CD4-positive, alpha-beta T cell treated with Interferon alpha-2 for 1 hour (primary cell): Measurements from ENCODE around the gene WDPCP.
A peak's percentile ranks its signal among the peaks of the same experiment; 100 is the strongest.
"Not testable (repeated sequence)": the region's sequence is repeated elsewhere in the genome, so short reads cannot be mapped to it uniquely, and the experiment has no call there.

ENCODE experiments used
- DNase-seq, 2 donors: peaks; one replicate each; pipeline ENCODE4 v3.0.0-alpha.2; 2020 to 2022

The WDPCP gene

GRCh38 chr2:63346411-63346810 lies 241.9 kb downstream of the WDPCP start:
- DNase-seq: no peak

GRCh38 chr2:63345285-63345633 lies 243.0 kb downstream of the WDPCP start:
- DNase-seq: no peak

GRCh38 chr2:63344575-63345284 lies 243.5 kb downstream of the WDPCP start:
- no peak for DNase-seq

GRCh38 chr2:63343397-63344109 lies 244.7 kb downstream of the WDPCP start:
- DNase-seq: no peak

- DNase-seq: no peak
Measured at GRCh38 chr2:63340443-63340842, 247.8 kb downstream of the WDPCP start.

- no peak for DNase-seq
Measured at GRCh38 chr2:63334910-63335309, 253.4 kb downstream of the WDPCP start.

GRCh38 chr2:63326473-63326872 lies 261.8 kb downstream of the WDPCP start:
- DNase-seq: no peak

GRCh38 chr2:63323662-63324061 lies 264.6 kb downstream of the WDPCP start:
- DNase-seq: not testable (repeated sequence)

- DNase-seq: not testable (repeated sequence)
Measured at GRCh38 chr2:63321973-63322372, 266.3 kb downstream of the WDPCP start.

GRCh38 chr2:63320669-63321068 lies 267.6 kb downstream of the WDPCP start:
- no peak for DNase-seq

GRCh38 chr2:63310614-63311013 lies 277.7 kb downstream of the WDPCP start:
- no peak for DNase-seq

GRCh38 chr2:63301481-63301880 lies 286.8 kb downstream of the WDPCP start:
- no peak for DNase-seq

- no peak for DNase-seq
Measured at GRCh38 chr2:63300835-63301234, 287.4 kb downstream of the WDPCP start.

- no peak for DNase-seq
Measured at GRCh38 chr2:63287956-63288355, 300.3 kb downstream of the WDPCP start.

GRCh38 chr2:63286520-63286919 lies 301.8 kb downstream of the WDPCP start:
- not testable (repeated sequence) for DNase-seq

GRCh38 chr2:63283273-63283672 lies 305.0 kb downstream of the WDPCP start:
- no peak for DNase-seq

- no peak for DNase-seq
Measured at GRCh38 chr2:63272560-63272959, 315.7 kb downstream of the WDPCP start.

- no peak for DNase-seq
Measured at GRCh38 chr2:63270717-63271116, 317.6 kb downstream of the WDPCP start.

- no peak for DNase-seq
Measured at GRCh38 chr2:63268946-63269345, 319.3 kb downstream of the WDPCP start.

- no peak for DNase-seq
Measured at GRCh38 chr2:63261137-63261621, 327.1 kb downstream of the WDPCP start.

GRCh38 chr2:63257473-63257872 lies 330.8 kb downstream of the WDPCP start:
- peak in 1 of 2 donors; percentile 3 for DNase-seq

GRCh38 chr2:63249161-63249560 lies 339.1 kb downstream of the WDPCP start:
- no peak for DNase-seq

GRCh38 chr2:63242747-63243146 lies 345.5 kb downstream of the WDPCP start:
- DNase-seq: no peak

- no peak for DNase-seq
Measured at GRCh38 chr2:63225964-63226686, 362.2 kb downstream of the WDPCP start.
